GM12878 (cell line): ENCODE data around the gene KRTAP5-2. TPM values are rescaled to one million over a fixed set of nuclear protein-coding genes. Genes with fewer than 3 reads are reported as not detected.

Experiments used
- ATAC-seq: fragments of 200-7000 bp; cut with Tn5 transposase; 3 replicates; pipeline ENCODE4 v1.9.1; 2020; ENCODE audit warnings: mild to moderate bottlenecking, moderate library complexity
- BruUV-seq: library from RNA; stranded (reverse); fragments of 400-500 nt; replicated peaks from 2 replicates; lab custom pipeline; 2021; lab: Mats Ljungman, UMichigan
- CTCF ChIA-PET: fragments of 300-600 bp; sonication (Branson Sonifier 250); formaldehyde crosslinking; extraction: SDS; loops from one replicate; lab custom pipeline; 2021; ENCODE audit warnings: inconsistent platforms; lab: Yijun Ruan, JAX
- POLR2A ChIA-PET: fragments of 350-600 bp; formaldehyde crosslinking; extraction: SDS; loops from one replicate; lab custom pipeline; 2021; ENCODE audit warnings: inconsistent platforms; lab: Charles Lee
- RAD21 ChIA-PET: fragments of 300-600 bp; sonication (Branson Sonifier 250); formaldehyde crosslinking; loops from one replicate; lab custom pipeline; 2023; ENCODE audit warnings: antibody characterized with exemption; ENCODE audit not compliant: unreplicated experiment; lab: Charles Lee
- SMC1A ChIA-PET: fragments of 300-600 bp; sonication (Branson Sonifier 250); formaldehyde crosslinking; loops from one replicate; lab custom pipeline; 2023; ENCODE audit not compliant: unreplicated experiment, uncharacterized antibody; lab: Charles Lee
- DNase-seq: peaks from one replicate; pipeline ENCODE4 v3.0.0-alpha.2; 2011; ENCODE audit warnings: low read depth, low spot score
- FAIRE-seq: peaks from 3 replicates; lab custom pipeline; 2011; peaks lifted over from hg19 to GRCh38; lab: Jason Lieb, UNC
- H2AFZ ChIP-seq: 2 replicates; pipeline ENCODE4 v1.6.0; 2011; ENCODE audit warnings: low read depth, low read length, control low read depth; ENCODE audit not compliant: control insufficient read depth
- H3K27ac ChIP-seq: 2 replicates; pipeline ENCODE4 v1.5.1; 2011; ENCODE audit warnings: control low read depth; ENCODE audit not compliant: control insufficient read depth, insufficient read depth
- H3K27me3 ChIP-seq, 2 experiments: replicated peaks in 1 of 2; 2 replicates each; pipeline versions ENCODE4 v1.6.0 to v1.6.1; 2011; ENCODE audit warnings: low read length in 1 of 2; ENCODE audit not compliant: control insufficient read depth in 2 of 2, insufficient read depth in 2 of 2
- H3K36me3 ChIP-seq, 2 experiments: 2 replicates each; pipeline ENCODE4 v1.5.1; 2011; ENCODE audit warnings: low read length in 1 of 2; ENCODE audit not compliant: control insufficient read depth in 2 of 2, insufficient read depth in 2 of 2
- H3K4me1 ChIP-seq: 2 replicates; pipeline ENCODE4 v1.6.1; 2011; ENCODE audit warnings: mild to moderate bottlenecking, low read length, moderate library complexity, mixed read lengths; ENCODE audit not compliant: control insufficient read depth, insufficient read depth
- H3K4me2 ChIP-seq: 2 replicates; pipeline ENCODE4 v1.6.0; 2011; ENCODE audit warnings: control low read depth; ENCODE audit not compliant: control insufficient read depth, insufficient read depth
- H3K4me3 ChIP-seq: fragments of 200-600 bp; sonication (generic); 2 replicates; pipeline ENCODE4 v1.5.1; 2016
- H3K79me2 ChIP-seq: 2 replicates; pipeline ENCODE4 v1.6.0; 2011; ENCODE audit warnings: low read length; ENCODE audit not compliant: control insufficient read depth, insufficient read depth
- H3K9ac ChIP-seq: 2 replicates; pipeline ENCODE4 v1.8.0; 2011; ENCODE audit warnings: low read length, control low read depth, mixed read lengths; ENCODE audit not compliant: control insufficient read depth, insufficient read depth
- H3K9me3 ChIP-seq: replicated peaks from 3 replicates; pipeline ENCODE4 v1.5.1; 2011; ENCODE audit warnings: mild to moderate bottlenecking, low read length; ENCODE audit not compliant: control insufficient read depth, insufficient read depth
- H4K20me1 ChIP-seq: 2 replicates; pipeline ENCODE4 v1.6.0; 2011; ENCODE audit not compliant: control insufficient read depth, insufficient read depth
- ETV6 ChIP-seq, 2 experiments: fragments of 450-650 bp in 1 of 2; IDR thresholded peaks in 1 of 2; conservative IDR thresholded peaks in 1 of 2; 2 replicates each; pipeline ENCODE4 v1.6.1; 2014; ENCODE audit warnings: antibody characterized with exemption in 1 of 2, borderline replicate concordance in 1 of 2, low read depth in 1 of 2, mild to moderate bottlenecking in 1 of 2, moderate library complexity in 1 of 2
- HDAC6 ChIP-seq: fragments of 200-600 bp; sonication (generic); IDR thresholded peaks from one replicate; pipeline ENCODE4 v1.8.0; 2017; ENCODE audit warnings: antibody characterized with exemption; ENCODE audit not compliant: unreplicated experiment
- MTA3 ChIP-seq: IDR thresholded peaks from 2 replicates; pipeline ENCODE4 v1.6.1; 2012; ENCODE audit warnings: low read length, inconsistent platforms, borderline replicate concordance
- ZBTB33 ChIP-seq: fragments of 450-650 bp; IDR thresholded peaks from 2 replicates; pipeline ENCODE4 v1.6.1; 2017; ENCODE audit warnings: mild to moderate bottlenecking
- WGBS: methylation state at CpG from one replicate; pipeline ENCODE4 v1.1.6; 2016; ENCODE audit warnings: low lambda C conversion rate; ENCODE audit not compliant: insufficient replicate concordance, insufficient coverage; ENCODE audit errors: missing lambda C conversion rate; 5-methylcytosine and 5-hydroxymethylcytosine counted together
- in situ Hi-C: fragments of 300-500 bp; cut with MboI; formaldehyde crosslinking; loops from 9 replicates; pipeline ENCODE4 v1.14.3; 2018; ENCODE audit warnings: mixed read lengths
- intact Hi-C: fragments of 100-400 bp; cut with micrococcal nuclease; formaldehyde crosslinking; loops from one replicate; pipeline ENCODE4 v1.14.2; 2022; ENCODE audit not compliant: unreplicated experiment
- polyA plus RNA-seq, 11 experiments: library from polyadenylated mRNA; depleted of rRNA in 4 of 11; unstranded in 6 of 11; stranded (reverse) in 5 of 11; fragments of >200 nt; fragmentation: Nextera tagmentation in 4 of 11; fragmentation: Illumina TruSeq in 1 of 11; extraction: Ambion mirVana in 4 of 11; extraction: Trizol in 1 of 11; gene quantifications; 1 replicate in 1 of 11; 2 replicates in 10 of 11; pipeline versions ENCODE4 v1.2.1 to v1.2.3, GENCODE V29; 2011 to 2016; ENCODE audit warnings: inconsistent platforms in 2 of 11, missing spikeins in 2 of 11, low read depth in 1 of 11
- total RNA-seq, 4 experiments: library from RNA; depleted of rRNA in 3 of 4; stranded (reverse); fragments of >200 nt in 3 of 4; fragmentation: Illumina TruSeq in 1 of 4; extraction: Trizol in 1 of 4; gene quantifications; 2 replicates each; pipeline versions ENCODE4 v1.2.1 to v1.2.3, GENCODE V29; 2013 to 2021

KRTAP5-2 gene
- total and polyA plus RNA-seq, 10 of the 15 experiments (the other 5 are each of a cell fraction or from before 2014, with no cell fraction given), result not detected

GRCh38 chr11:1632053-1632714 lies 34.1 kb upstream of the KRTAP5-2 start:
- in situ Hi-C loops, result no loop called here
- no TSS peak for BruUV-seq
- H4K20me1 ChIP-seq, result no peaks in the 10 kb centered on the region
- H3K9ac ChIP-seq, result no peak overlapping the region
- ChIA-PET RAD21 (no interaction called here), POLR2A (no interaction called here), SMC1A (no interaction called here), CTCF (interaction anchor here (2.7 kb wide), 1 partner anchor 8 kb away, joined by 12 read pairs; no protein-coding TSS in a partner anchor)
- no peak overlapping the region for H3K4me3 ChIP-seq
- FAIRE-seq, result no peak
- no peak for DNase-seq
- intact Hi-C loops, result no loop called here
- no peaks in the 10 kb centered on the region for H3K79me2 ChIP-seq
- H3K27ac ChIP-seq, result no peak overlapping the region
- no peak overlapping the region for H3K4me2 ChIP-seq
- peaks cover 0 to under 1% of the 10 kb centered on the region in 2 experiments; a peak in 2 of 4 replicates for H3K27me3 ChIP-seq
- 19% methylated on average over 11 of the region's 11 CpGs for WGBS
- no peaks in the 10 kb centered on the region for H3K36me3 ChIP-seq
- no peak for ATAC-seq
- TF ChIP-seq HDAC6 (no peak), ETV6 (conservative IDR thresholded peaks at IDR 0.05 in 1 of 2, IDR thresholded peaks at IDR 0.05 in 1 of 2; ENCODE audit: borderline replicate concordance in 1 of 2, low read depth in 1 of 2) (no peak), ZBTB33 (no peak), MTA3 (no peak)
- TF ChIP-seq, all 136 proteins: peak for 0
- Histone ChIP-seq H2AFZ (no peak overlapping the region), H3K9me3 (no peaks in the 10 kb centered on the region), H3K4me1 (no peaks in the 10 kb centered on the region)
